Measurements from ENCODE around the gene BCL2L11. TPM values are rescaled to one million over a fixed set of nuclear protein-coding genes. Genes with fewer than 3 reads are reported as not detected.

Gene BCL2L11
- total and polyA plus RNA-seq, 10 of the 15 experiments (the other 5 are each of a cell fraction or from before 2014, with no cell fraction given) = 0.29 to 10.1 (median 1.1) TPM

GRCh38 chr2:111198701-111199100 lies 78.0 kb downstream of the BCL2L11 start:
- ChIA-PET CTCF (interaction anchor here (1.0 to 1.6 kb wide), 3 partner anchors 10 to 387 kb away, joined by 4 to 6 read pairs (median 5); no protein-coding TSS in a partner anchor), SMC1A (ENCODE audit: uncharacterized antibody, unreplicated experiment) (interaction anchor here (0.9 to 8.4 kb wide), 8 partner anchors 9 to 143 kb away, joined by 3 to 137 read pairs (median 8); no protein-coding TSS in a partner anchor)

More at GRCh38 chr2:111198701-111199100, 78.0 kb downstream of the BCL2L11 start:
- Histone ChIP-seq H3K4me2 (ENCODE audit: control insufficient read depth, insufficient read depth) (no peak overlapping the region; the same call in 1 of the 2 replicates), H3K79me2 (ENCODE audit: control insufficient read depth, insufficient read depth, low read length) (no peaks in the 10 kb centered on the region), H3K4me1 (ENCODE audit: control insufficient read depth, insufficient read depth, low read length) (peaks cover 59% of the 10 kb centered on the region), H3K27ac (ENCODE audit: control insufficient read depth, insufficient read depth) (no peak overlapping the region), H3K9ac (ENCODE audit: control insufficient read depth, insufficient read depth, low read length) (no peak overlapping the region), H3K4me3 (no peak overlapping the region), H4K20me1 (ENCODE audit: control insufficient read depth, insufficient read depth) (no peaks in the 10 kb centered on the region), H3K36me3 (ENCODE audit: control insufficient read depth in 2 of 2, insufficient read depth in 2 of 2, low read length in 1 of 2) (no peaks in the 10 kb centered on the region), H3K27me3 (replicated peaks in 1 of 2; ENCODE audit: control insufficient read depth in 2 of 2, insufficient read depth in 2 of 2, low read length in 1 of 2) (no peaks in the 10 kb centered on the region), H2AFZ (ENCODE audit: control insufficient read depth, low read depth, low read length) (no peak overlapping the region), H3K9me3 (replicated peaks; ENCODE audit: control insufficient read depth, insufficient read depth, low read length) (peaks cover 2% of the 10 kb centered on the region; the same call in 2 of the 3 replicates)
- in situ Hi-C loops (cut with MboI) = no loop called here
- no peak for ATAC-seq
- no TSS peak for BruUV-seq (replicated peaks)
- no peak for TF ChIP-seq CREM (IDR thresholded peaks at IDR 0.05; ENCODE audit: low read depth)
- TF ChIP-seq MLLT1 (IDR thresholded peaks at IDR 0.05) = no peak
- TF ChIP-seq EP300 (IDR thresholded peaks at IDR 0.05; ENCODE audit: borderline replicate concordance in 1 of 2, control insufficient read depth in 1 of 2, low read depth in 2 of 2, low read length in 2 of 2) = no peak
- TF ChIP-seq SREBF1 (IDR thresholded peaks at IDR 0.05; ENCODE audit: low read length) = no peak
- intact Hi-C loops (cut with micrococcal nuclease; ENCODE audit: unreplicated experiment) = no loop called here
- RAD21 ChIA-PET (ENCODE audit: unreplicated experiment) = interaction anchor here (0.8 to 5.8 kb wide), 6 partner anchors 10 to 78 kb away, joined by 3 to 57 read pairs (median 4); partner anchors contain the start of gene BCL2L11
- no peak for FAIRE-seq
- DNase-seq (ENCODE audit: low read depth, low spot score) = no peak
- POLR2A ChIA-PET = interaction anchor here (0.8 to 2.6 kb wide), 6 partner anchors 10 to 74 kb away, joined by 3 to 18 read pairs (median 4); no protein-coding TSS in a partner anchor
- 74% methylated on average over 9 of the region's 9 CpGs for WGBS (ENCODE audit: insufficient coverage, insufficient replicate concordance, low lambda C conversion rate, missing lambda C conversion rate)

Data from GM12878 (cell line).